Activated CD8-positive, alpha-beta memory T cell treated with anti-CD3 and anti-CD28 coated beads for 36 hours (primary cell): ENCODE data around the gene SIGLEC15. TPM values are rescaled to one million over a fixed set of nuclear protein-coding genes. Genes with fewer than 3 reads are reported as not detected.

ENCODE experiments used
- CTCF ChIA-PET: fragments of 350-600 bp; sonication (Branson Sonifier 250); formaldehyde crosslinking; loops from one replicate; lab custom pipeline; 2021; ENCODE audit warnings: antibody characterized with exemption; lab: Charles Lee
- POLR2A ChIA-PET: fragments of 350-600 bp; sonication (Branson Sonifier 250); formaldehyde crosslinking; loops from one replicate; lab custom pipeline; 2021; ENCODE audit warnings: antibody characterized with exemption; lab: Charles Lee
- total RNA-seq, 2 experiments: library from RNA; stranded (reverse); gene quantifications; one replicate each; pipeline ENCODE4 v1.2.3, GENCODE V29; 2021

SIGLEC15 gene
- total RNA-seq, 2 experiments from 2014 or later, result not detected

GRCh38 chr18:45865466-45865865 is 40.0 kb downstream of the SIGLEC15 start:
- CTCF ChIA-PET, result interaction anchor here (1.6 kb wide), 1 partner anchor 14 kb away, joined by 8 read pairs; no protein-coding TSS in a partner anchor
- POLR2A ChIA-PET, result no interaction called here

- CTCF ChIA-PET, result no interaction called here
- POLR2A ChIA-PET, result no interaction called here
Measured at GRCh38 chr18:45870419-45870818, 44.9 kb downstream of the SIGLEC15 start.

- POLR2A ChIA-PET, result no interaction called here
- CTCF ChIA-PET, result no interaction called here
Measured at GRCh38 chr18:45871431-45872084, 46.1 kb downstream of the SIGLEC15 start.

- POLR2A ChIA-PET, result no interaction called here
- CTCF ChIA-PET, result interaction anchor here (1.0 kb wide), 1 partner anchor 208 kb away, joined by 3 read pairs; no protein-coding TSS in a partner anchor
Measured at GRCh38 chr18:45874491-45875184, 49.2 kb downstream of the SIGLEC15 start.

- CTCF ChIA-PET, result interaction anchor here (0.6 to 1.0 kb wide), 3 partner anchors 17 to 210 kb away, joined by 3 to 4 read pairs (median 3); no protein-coding TSS in a partner anchor
- POLR2A ChIA-PET, result no interaction called here
Measured at GRCh38 chr18:45876161-45876560, 50.7 kb downstream of the SIGLEC15 start.

GRCh38 chr18:45877403-45877802 is 51.9 kb downstream of the SIGLEC15 start:
- CTCF ChIA-PET, result interaction anchor here (1.3 to 4.4 kb wide), 2 partner anchors 189 to 213 kb away, joined by 5 to 56 read pairs; no protein-coding TSS in a partner anchor
- POLR2A ChIA-PET, result no interaction called here

- ChIA-PET CTCF (interaction anchor here (0.7 to 4.4 kb wide), 21 partner anchors 12 to 228 kb away, joined by 3 to 56 read pairs (median 3); partner anchors contain the start of gene SLC14A1), POLR2A (no interaction called here)
Measured at GRCh38 chr18:45879681-45880655, 54.5 kb downstream of the SIGLEC15 start.

- CTCF ChIA-PET, result interaction anchor here (1.8 to 4.4 kb wide), 6 partner anchors 16 to 216 kb away, joined by 7 to 56 read pairs (median 12); partner anchors contain the start of gene SLC14A1
- POLR2A ChIA-PET, result no interaction called here
Measured at GRCh38 chr18:45880876-45881558, 55.5 kb downstream of the SIGLEC15 start.

- CTCF ChIA-PET, result no interaction called here
- POLR2A ChIA-PET, result no interaction called here
Measured at GRCh38 chr18:45887585-45887984, 62.1 kb downstream of the SIGLEC15 start.

- ChIA-PET POLR2A (no interaction called here), CTCF (no interaction called here)
Measured at GRCh38 chr18:45889419-45890064, 64.1 kb downstream of the SIGLEC15 start.

- CTCF ChIA-PET, result interaction anchor here (1.0 kb wide), 1 partner anchor 25 kb away, joined by 3 read pairs; no protein-coding TSS in a partner anchor
- POLR2A ChIA-PET, result interaction anchor here (0.6 kb wide), 1 partner anchor 207 kb away, joined by 3 read pairs; no protein-coding TSS in a partner anchor
Measured at GRCh38 chr18:45890606-45891005, 65.1 kb downstream of the SIGLEC15 start.

GRCh38 chr18:45891806-45892205 is 66.3 kb downstream of the SIGLEC15 start:
- POLR2A ChIA-PET, result no interaction called here
- CTCF ChIA-PET, result interaction anchor here (1.0 to 1.5 kb wide), 2 partner anchors 12 to 24 kb away, joined by 3 to 4 read pairs; no protein-coding TSS in a partner anchor

Other genes starting within 250 kb of the SIGLEC15 start
- under 1 TPM; 0.06 to 0.11 TPM for gene SLC14A2, start 210.2 kb upstream of the SIGLEC15 start, total RNA-seq
- 1 to 10 TPM; 2.5 to 4.1 TPM for gene SLC14A1, start 101.5 kb upstream of the SIGLEC15 start, total RNA-seq
- 10 to 100 TPM; 14.7 TPM for gene EPG5, start 141.7 kb downstream of the SIGLEC15 start, total RNA-seq
- 10 to 100 TPM; 33.0 to 33.9 TPM for gene PSTPIP2, start 246.6 kb downstream of the SIGLEC15 start, total RNA-seq